Lower leg skin (tissue), 4 donors: Measurements from ENCODE around the gene DCTN1. TPM values are rescaled to one million over a fixed set of nuclear protein-coding genes. Genes with fewer than 3 reads are reported as not detected.

Source experiments
- DNase-seq, 2 donors: peaks; one replicate each; pipeline ENCODE4 v3.0.0-alpha.2; 2019; ENCODE audit warnings: low spot score in 2 of 2
- H3K4me3 ChIP-seq: fragments of 200-600 bp; sonication (generic); 2 replicates; pipeline ENCODE4 v1.5.1; 2017; ENCODE audit warnings: mild to moderate bottlenecking, low read depth; ENCODE audit not compliant: poor library complexity, severe bottlenecking
- CTCF ChIP-seq, 3 donors: fragments of 450-650 bp; IDR thresholded peaks; one replicate each; pipeline ENCODE4 v1.5.1; 2016; ENCODE audit warnings: antibody characterized with exemption in 3 of 3, mild to moderate bottlenecking in 3 of 3, moderate library complexity in 2 of 3
- POLR2A ChIP-seq, 2 donors: fragments of 450-650 bp; IDR thresholded peaks; one replicate each; pipeline ENCODE4 v1.6.1; 2016 to 2017; ENCODE audit warnings: antibody characterized with exemption in 2 of 2, mild to moderate bottlenecking in 1 of 2, moderate library complexity in 1 of 2
- WGBS, 2 donors: methylation state at CpG; one replicate each; pipeline ENCODE4 v1.1.5; 2018; 5-methylcytosine and 5-hydroxymethylcytosine counted together
- intact Hi-C: fragments of 100-400 bp; cut with DNase I; formaldehyde crosslinking; loops from one replicate; pipeline ENCODE4 v1.15.0; 2023; ENCODE audit warnings: low total_unique reads
- total RNA-seq, 4 donors: library from RNA; depleted of rRNA; stranded (reverse); fragments of >200 nt; gene quantifications; one replicate each; pipeline ENCODE4 v1.1.0, GENCODE V29; 2016

Gene DCTN1
- total RNA-seq, 4 donors from 2014 or later = 76.5 to 106 (median 95.8) TPM

DNA sequence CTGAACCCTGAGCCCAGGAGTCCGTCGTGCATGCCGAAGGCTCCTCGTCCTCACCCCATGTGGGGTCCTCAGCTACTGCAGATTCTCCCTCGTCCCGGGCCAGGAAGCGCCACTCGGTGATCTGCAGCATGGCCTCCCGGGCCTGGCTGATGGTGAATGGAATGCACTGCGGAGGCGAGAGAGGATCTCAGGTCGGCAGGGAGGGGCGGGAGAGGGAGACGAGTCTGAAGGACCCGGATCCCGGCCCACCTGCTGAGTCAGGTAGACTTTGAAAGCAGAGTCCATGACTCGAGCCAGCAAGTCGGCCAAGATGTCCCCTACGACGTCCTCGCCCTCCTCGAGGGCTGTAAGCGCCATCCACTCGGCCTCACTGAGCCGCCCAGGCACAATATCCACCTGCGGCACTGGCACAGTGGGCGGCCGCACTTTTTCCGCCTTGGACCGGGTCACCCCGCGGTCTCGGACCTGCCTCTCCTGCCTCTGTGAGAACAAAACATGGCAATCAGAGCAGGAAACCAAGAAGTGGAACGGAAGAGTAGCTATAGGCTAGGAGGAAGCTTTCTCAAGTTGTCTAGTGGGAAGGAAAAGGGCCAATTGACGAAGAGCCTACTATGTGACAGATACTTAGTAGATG is 35.8 kb upstream of the DCTN1 start:
- DNase-seq = peak in 1 of 2 donors; percentile 69
- TF ChIP-seq POLR2A (IDR thresholded peaks at IDR 0.05) (no peak), CTCF (IDR thresholded peaks at IDR 0.05) (no peak)
- WGBS, 2 donors = 68 to 72% methylated on average over 32 to 35 of the region's 35 CpGs
- intact Hi-C loops = no loop called here
- peak overlapping the region; percentile 36 for H3K4me3 ChIP-seq

DNA sequence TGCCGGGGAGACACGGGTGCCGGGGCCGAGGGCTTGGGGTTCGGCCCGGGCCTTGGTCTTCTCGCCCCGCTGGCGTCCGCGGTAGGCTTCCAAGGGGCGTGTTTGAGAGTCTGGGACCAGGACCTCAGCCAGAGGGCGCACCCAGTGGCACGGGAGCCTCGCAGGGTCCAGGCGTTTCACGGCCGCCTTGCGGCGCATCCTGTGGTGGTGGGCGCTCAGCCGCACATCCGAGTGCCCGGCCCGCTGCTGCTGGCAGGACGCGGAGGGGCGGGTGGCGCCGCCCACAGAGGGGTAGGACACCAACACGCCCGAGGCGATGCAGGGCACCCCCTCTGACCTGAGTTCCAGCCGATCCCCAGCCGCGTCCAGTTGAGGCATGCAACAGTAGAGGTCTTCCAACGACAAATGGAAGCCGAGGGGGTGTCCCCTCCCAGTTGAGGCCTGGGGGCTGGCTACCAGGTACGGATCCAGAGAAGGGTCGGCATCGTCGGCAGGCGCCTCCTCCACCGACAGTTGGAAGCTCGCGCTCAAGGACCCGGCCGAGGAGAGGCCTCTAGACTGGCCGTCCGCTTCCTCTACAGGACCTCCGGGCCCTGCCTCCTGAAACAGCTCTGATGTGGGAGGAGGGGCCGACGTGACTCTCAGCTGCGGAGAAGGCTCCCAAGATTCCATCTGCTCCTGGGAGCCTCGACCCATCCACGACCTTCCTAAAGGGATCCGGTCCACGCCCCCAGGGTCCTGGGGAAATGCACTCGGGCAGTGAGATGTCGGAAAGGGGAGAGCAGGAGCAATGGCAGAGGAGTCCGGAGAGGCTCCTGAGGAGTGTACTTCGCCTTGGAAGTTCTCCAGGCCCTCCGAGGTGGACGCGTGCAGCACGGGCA is 35.0 kb upstream of the DCTN1 start:
- TF ChIP-seq CTCF (IDR thresholded peaks at IDR 0.05) = no peak
- no peak for TF ChIP-seq POLR2A (IDR thresholded peaks at IDR 0.05)
- intact Hi-C loops = no loop called here
- 13 to 20% methylated on average over 23 to 29 of the region's 66 CpGs for WGBS, 2 donors
- DNase-seq = peak in 1 of 2 donors; percentile 91
- peak overlapping the region; percentile 36 for H3K4me3 ChIP-seq

- 31 to 32% methylated on average over 11 to 16 of the region's 19 CpGs for WGBS, 2 donors
- DNase-seq = no peak
- peak overlapping the region; percentile 36 for H3K4me3 ChIP-seq
- TF ChIP-seq POLR2A (IDR thresholded peaks at IDR 0.05) (no peak), CTCF (IDR thresholded peaks at IDR 0.05) (no peak)
- intact Hi-C loops = no loop called here
Measured at GRCh38 chr2:74414441-74414840, 34.3 kb upstream of the DCTN1 start.

GRCh38 chr2:74413001-74413698 is 33.0 kb upstream of the DCTN1 start:
- WGBS, 2 donors = 71 to 75% methylated on average over 4 to 8 of the region's 8 CpGs
- TF ChIP-seq POLR2A (IDR thresholded peaks at IDR 0.05) (no peak), CTCF (IDR thresholded peaks at IDR 0.05) (no peak)
- DNase-seq = no peak
- no peak overlapping the region for H3K4me3 ChIP-seq
- intact Hi-C loops = no loop called here

DNA sequence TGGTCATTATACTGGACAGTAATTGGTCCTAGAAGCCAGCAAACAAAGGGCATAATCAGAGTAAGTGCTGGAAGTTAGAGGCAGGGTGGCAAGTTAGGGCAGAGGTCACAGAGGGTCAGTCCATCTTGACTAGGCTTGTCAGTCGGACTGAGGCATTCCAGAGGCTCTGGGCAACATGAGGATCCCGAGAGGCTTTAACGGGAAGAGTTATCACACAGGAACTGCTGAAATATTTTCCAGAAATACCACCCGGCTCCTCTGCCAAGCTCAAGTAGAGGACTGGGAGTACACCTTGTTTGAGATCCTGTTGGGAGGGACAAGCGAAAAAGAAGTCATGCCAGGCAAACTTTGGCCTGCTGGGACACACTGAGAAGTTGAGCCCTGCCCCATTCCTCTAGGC is 27.6 kb upstream of the DCTN1 start:
- DNase-seq = no peak
- TF ChIP-seq POLR2A (IDR thresholded peaks at IDR 0.05) (no peak), CTCF (IDR thresholded peaks at IDR 0.05) (no peak)
- 65 to 70% methylated on average over 5 of the region's 5 CpGs for WGBS, 2 donors
- no peak overlapping the region for H3K4me3 ChIP-seq
- intact Hi-C loops = no loop called here
